T-helper 17 cell (primary cell): Measurements from ENCODE around the gene IL20. TPM values are rescaled to one million over a fixed set of nuclear protein-coding genes. Genes with fewer than 3 reads are reported as not detected.

Experiments used
- ATAC-seq: fragments of 150-1000 bp; cut with Tn5 transposase; 2 replicates; pipeline ENCODE4 v1.10.0; 2021; ENCODE audit warnings: mild to moderate bottlenecking, moderate library complexity
- DNase-seq, 3 donors: peaks; one replicate each; pipeline versions ENCODE4 v3.0.0 to v3.0.0-alpha.2; 2020 to 2021
- H3K9me3 ChIP-seq: one replicate; pipeline ENCODE4 v1.7.0; 2013; ENCODE audit warnings: low read length, mild to moderate bottlenecking; ENCODE audit not compliant: control insufficient read depth, poor library complexity, severe bottlenecking
- H3K27ac Mint-ChIP-seq: one replicate; pipeline ENCODE4 v1.8.0; 2022; ENCODE audit warnings: mild to moderate bottlenecking, moderate library complexity, mixed read lengths
- H3K27me3 Mint-ChIP-seq: one replicate; pipeline ENCODE4 v1.8.0; 2022; ENCODE audit warnings: mixed read lengths
- H3K36me3 Mint-ChIP-seq: one replicate; pipeline ENCODE4 v1.8.0; 2022; ENCODE audit warnings: low read depth, mixed read lengths
- H3K4me1 Mint-ChIP-seq: one replicate; pipeline ENCODE4 v1.8.0; 2022; ENCODE audit warnings: mild to moderate bottlenecking, mixed read lengths
- H3K4me3 Mint-ChIP-seq: one replicate; pipeline ENCODE4 v1.8.0; 2022; ENCODE audit warnings: mild to moderate bottlenecking, moderate library complexity, mixed read lengths
- total RNA-seq, 4 donors: library from RNA in 2 of 4; stranded (reverse) in 2 of 4; gene quantifications; one replicate each; pipeline ENCODE4 v1.2.3 and lab custom pipeline; 2022 to 2026

Gene IL20
- total RNA-seq (not detected), total RNA-seq (lab: John Stamatoyannopoulos, UW) (0 reads per million in 2 donors)

- H3K9me3 ChIP-seq: no peaks in the 10 kb centered on the region
- Mint-ChIP-seq H3K4me3 (no peak within 1 kb of the TSS), H3K27ac (no peak within 1 kb of the TSS), H3K27me3 (peaks cover 55% of the 10 kb centered on the region), H3K4me1 (peaks cover 5% of the 10 kb centered on the region), H3K36me3 (peaks cover 3% of the 10 kb centered on the region)
- DNase-seq (peak; percentile 66 to 88 (median 75)), ATAC-seq (peak; percentile 96)
Observed at GRCh38 chr1:206864939-206865671, at the start of gene IL20. Gene IL20 (plus strand): TSS chr1:206865623. CDS start chr1:206865853, 230 bp downstream.

GRCh38 chr1:206816390-206817287 lies 48.8 kb upstream of the IL20 start:
- peak overlapping the region; percentile 39 for H3K4me3 Mint-ChIP-seq
- ATAC-seq: peak; percentile 90

DNA sequence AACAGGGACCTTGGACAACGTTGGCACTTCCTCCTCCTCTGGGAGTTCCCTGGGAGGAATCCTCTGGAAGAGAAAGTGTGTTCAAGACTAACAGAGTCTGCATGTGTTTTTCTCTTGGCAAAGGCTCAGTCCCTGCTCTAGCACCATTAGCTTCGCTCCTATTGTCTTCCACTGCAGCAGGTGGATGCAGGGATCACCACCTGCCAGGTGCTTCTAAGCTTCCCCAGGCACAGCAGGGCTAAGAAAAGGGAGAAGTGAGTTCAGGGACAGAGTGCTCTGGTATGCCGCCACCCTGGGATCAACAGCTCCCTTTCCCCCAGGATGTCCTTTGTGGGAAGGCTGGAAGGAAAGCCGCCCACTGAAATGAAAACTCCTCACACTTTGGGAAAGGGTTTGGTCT lies 43.9 kb upstream of the IL20 start:
- no peak overlapping the region for H3K4me3 Mint-ChIP-seq
- DNase-seq (no peak), ATAC-seq (no peak)
- H3K9me3 ChIP-seq: no peaks in the 10 kb centered on the region
- peaks cover 12% of the 10 kb centered on the region for H3K27me3 Mint-ChIP-seq
- H3K4me1 Mint-ChIP-seq: peaks cover 15% of the 10 kb centered on the region
- no peak overlapping the region for H3K27ac Mint-ChIP-seq
- no peaks in the 10 kb centered on the region for H3K36me3 Mint-ChIP-seq

More at GRCh38 chr1:206816390-206817287, 48.8 kb upstream of the IL20 start:
- H3K36me3 Mint-ChIP-seq: peaks cover 2% of the 10 kb centered on the region
- H3K4me1 Mint-ChIP-seq: peaks cover 18% of the 10 kb centered on the region
- no peaks in the 10 kb centered on the region for H3K9me3 ChIP-seq
- H3K27ac Mint-ChIP-seq: peak overlapping the region; percentile 92
- no peak for DNase-seq
- H3K27me3 Mint-ChIP-seq: no peaks in the 10 kb centered on the region

- no peak overlapping the region for H3K27ac Mint-ChIP-seq
- no peaks in the 10 kb centered on the region for H3K9me3 ChIP-seq
- no peak for DNase-seq
- H3K4me3 Mint-ChIP-seq: no peak overlapping the region
- H3K27me3 Mint-ChIP-seq: peaks cover 16% of the 10 kb centered on the region
- H3K4me1 Mint-ChIP-seq: peaks cover 7% of the 10 kb centered on the region
- peaks cover 2% of the 10 kb centered on the region for H3K36me3 Mint-ChIP-seq
- ATAC-seq: no peak
Observed at GRCh38 chr1:206823727-206824126, 41.7 kb upstream of the IL20 start.

DNA sequence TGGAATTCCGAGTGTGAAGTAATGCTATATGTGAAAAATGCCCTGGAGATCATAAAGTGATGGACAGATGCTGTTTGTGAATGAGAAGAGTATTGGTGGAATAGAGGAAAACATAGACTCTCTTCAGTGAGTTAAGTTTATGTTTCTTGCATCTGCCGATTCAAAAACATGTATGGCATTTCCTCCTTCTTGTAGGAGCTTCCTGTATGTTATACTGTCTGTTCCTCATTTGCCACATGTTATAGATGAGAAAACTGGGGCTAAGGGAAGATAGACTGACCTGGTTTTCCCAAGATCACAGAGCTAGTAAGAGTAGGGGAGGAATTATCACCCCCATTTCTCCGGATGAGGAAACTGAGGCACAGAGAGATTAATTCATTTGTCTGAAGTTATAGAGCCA lies 41.1 kb upstream of the IL20 start:
- H3K27ac Mint-ChIP-seq: no peak overlapping the region
- ATAC-seq: no peak

DNA sequence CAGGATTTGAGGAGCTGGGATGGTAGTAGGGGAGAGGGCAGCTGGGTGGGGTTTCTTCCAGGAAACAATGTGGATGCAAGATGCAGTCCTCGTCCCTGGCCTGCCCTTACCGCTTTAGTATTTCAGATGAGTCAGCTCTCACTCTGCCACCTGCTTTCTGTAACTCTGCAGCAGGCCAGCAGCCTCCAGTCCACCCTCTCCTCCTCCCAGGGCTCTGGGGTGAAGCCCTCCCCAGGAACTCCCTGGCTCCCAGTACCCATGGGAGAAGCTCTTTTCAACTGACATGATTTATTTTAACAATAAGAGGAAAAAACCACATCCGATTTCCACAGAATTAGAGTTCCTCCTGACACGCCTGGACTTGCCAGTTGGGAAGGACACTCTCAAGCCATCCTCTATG lies 39.0 kb upstream of the IL20 start:
- peaks cover 4% of the 10 kb centered on the region for H3K36me3 Mint-ChIP-seq
- no peak overlapping the region for H3K27ac Mint-ChIP-seq
- no peak for DNase-seq
- peaks cover 22% of the 10 kb centered on the region for H3K27me3 Mint-ChIP-seq
- H3K4me3 Mint-ChIP-seq: no peak overlapping the region
- no peaks in the 10 kb centered on the region for H3K9me3 ChIP-seq
- ATAC-seq: no peak
- peaks cover 19% of the 10 kb centered on the region for H3K4me1 Mint-ChIP-seq

More for the DNA sequence above, 41.1 kb upstream of the IL20 start:
- DNase-seq: no peak
- peaks cover 3% of the 10 kb centered on the region for H3K36me3 Mint-ChIP-seq
- H3K9me3 ChIP-seq: no peaks in the 10 kb centered on the region
- H3K4me1 Mint-ChIP-seq: peaks cover 12% of the 10 kb centered on the region
- peaks cover 16% of the 10 kb centered on the region for H3K27me3 Mint-ChIP-seq
- no peak overlapping the region for H3K4me3 Mint-ChIP-seq

GRCh38 chr1:206828061-206828460 lies 37.4 kb upstream of the IL20 start:
- peaks cover 31% of the 10 kb centered on the region for H3K27me3 Mint-ChIP-seq
- peaks cover 25% of the 10 kb centered on the region for H3K4me1 Mint-ChIP-seq
- H3K9me3 ChIP-seq: no peaks in the 10 kb centered on the region
- ATAC-seq: no peak
- no peak overlapping the region for H3K4me3 Mint-ChIP-seq
- DNase-seq: no peak
- H3K36me3 Mint-ChIP-seq: peaks cover 4% of the 10 kb centered on the region
- H3K27ac Mint-ChIP-seq: no peak overlapping the region

DNA sequence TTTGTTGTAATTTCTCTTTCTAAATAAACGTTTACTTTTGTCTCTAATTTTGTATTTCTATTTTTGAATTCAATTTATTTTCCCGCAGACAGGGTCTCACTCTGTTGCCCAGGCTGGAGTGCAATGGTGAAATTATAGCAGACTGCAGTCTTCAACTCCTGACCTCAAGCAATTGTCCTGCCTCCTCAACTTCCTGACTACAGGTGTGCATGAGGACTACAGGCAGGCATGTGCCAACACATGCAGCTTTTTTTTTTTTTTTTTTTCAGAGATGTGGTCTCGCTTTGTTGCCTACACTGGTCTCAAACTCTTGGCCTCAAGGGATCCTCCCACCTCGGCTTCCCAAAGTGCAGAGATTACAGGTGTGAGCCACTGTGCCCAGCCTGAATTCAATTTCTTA lies 36.7 kb upstream of the IL20 start:
- Mint-ChIP-seq H3K36me3 (peaks cover 4% of the 10 kb centered on the region), H3K4me3 (no peak overlapping the region), H3K27ac (peak overlapping the region; percentile 35), H3K27me3 (peaks cover 33% of the 10 kb centered on the region), H3K4me1 (peaks cover 26% of the 10 kb centered on the region)
- ATAC-seq (no peak), DNase-seq (no peak)
- H3K9me3 ChIP-seq: no peaks in the 10 kb centered on the region

DNA sequence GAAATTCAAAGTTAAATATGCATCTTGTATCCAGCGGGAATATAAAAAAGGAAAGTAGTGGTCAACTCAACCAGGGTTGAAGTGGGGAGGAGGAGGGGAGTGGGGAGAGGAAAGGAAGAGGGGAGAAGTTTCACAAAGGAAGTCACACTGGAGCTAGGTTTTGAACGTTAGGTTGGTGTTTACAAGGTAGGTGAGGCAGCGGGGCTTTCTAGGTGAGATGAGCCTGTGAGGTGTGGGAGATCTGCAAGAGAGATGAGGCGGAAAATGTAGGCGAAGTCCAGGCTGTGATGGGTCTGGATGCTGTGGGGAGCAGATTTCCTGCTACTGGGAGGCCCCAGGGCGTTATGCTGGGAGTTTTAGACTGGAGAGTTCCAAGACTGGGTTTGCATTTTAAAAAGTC lies 36.1 kb upstream of the IL20 start:
- ATAC-seq: peak; percentile 42
- peaks cover 4% of the 10 kb centered on the region for H3K36me3 Mint-ChIP-seq
- no peaks in the 10 kb centered on the region for H3K9me3 ChIP-seq
- DNase-seq: no peak
- H3K27me3 Mint-ChIP-seq: peaks cover 34% of the 10 kb centered on the region
- no peak overlapping the region for H3K4me3 Mint-ChIP-seq
- H3K4me1 Mint-ChIP-seq: peaks cover 26% of the 10 kb centered on the region
- H3K27ac Mint-ChIP-seq: peak overlapping the region; percentile 35

DNA sequence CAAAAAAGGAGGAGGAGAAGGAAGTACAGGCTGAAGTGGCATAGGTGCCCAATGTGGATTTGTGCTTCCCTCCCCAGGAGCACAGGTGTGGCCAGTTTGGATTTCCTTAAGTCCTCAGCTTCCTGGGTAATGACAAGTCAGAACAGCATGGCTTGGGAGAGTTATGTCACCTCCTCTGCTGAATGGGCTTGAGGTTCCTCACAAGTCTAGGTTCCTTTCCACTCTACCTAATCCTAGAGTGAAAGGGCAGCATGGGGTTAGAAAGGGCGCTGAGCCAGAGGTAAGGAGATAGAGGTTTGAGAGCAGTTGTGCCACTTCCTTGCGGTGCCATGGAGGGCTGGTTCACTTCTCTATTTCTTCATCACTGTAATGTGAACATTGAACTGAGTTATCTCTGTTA lies 35.5 kb upstream of the IL20 start:
- H3K27ac Mint-ChIP-seq: peak overlapping the region; percentile 35
- no peaks in the 10 kb centered on the region for H3K9me3 ChIP-seq
- H3K36me3 Mint-ChIP-seq: peaks cover 4% of the 10 kb centered on the region
- H3K27me3 Mint-ChIP-seq: peaks cover 39% of the 10 kb centered on the region
- H3K4me1 Mint-ChIP-seq: peaks cover 24% of the 10 kb centered on the region
- DNase-seq (no peak), ATAC-seq (no peak)
- no peak overlapping the region for H3K4me3 Mint-ChIP-seq

GRCh38 chr1:206831650-206832049 lies 33.8 kb upstream of the IL20 start:
- no peak for ATAC-seq

DNA sequence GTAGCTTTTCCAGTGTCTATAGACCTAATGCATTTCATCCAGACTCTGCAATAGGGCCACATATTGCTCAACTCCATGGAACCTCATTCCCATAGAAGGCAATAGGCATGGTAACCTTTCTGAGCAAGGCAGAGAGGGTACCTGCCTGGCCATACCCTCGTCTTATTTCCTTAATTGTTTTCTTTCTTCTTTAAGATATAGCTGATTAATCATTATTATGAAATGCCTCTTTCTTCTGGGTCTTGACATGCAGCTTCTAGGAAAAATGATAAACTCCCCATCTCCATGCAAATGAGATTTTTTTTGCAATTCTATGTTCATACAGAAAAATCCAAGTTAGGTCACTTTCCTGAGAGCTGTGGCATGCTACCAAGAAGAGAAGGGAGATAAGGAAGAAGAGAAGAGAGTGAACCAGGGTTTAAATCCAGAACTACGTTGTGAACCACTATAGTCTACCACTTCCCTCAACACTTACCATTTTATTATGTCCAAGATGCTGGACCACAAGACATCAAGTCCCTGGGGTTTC lies 33.0 kb upstream of the IL20 start:
- peaks cover 21% of the 10 kb centered on the region for H3K4me1 Mint-ChIP-seq
- ATAC-seq: no peak
- peaks cover 6% of the 10 kb centered on the region for H3K36me3 Mint-ChIP-seq
- no peak for DNase-seq
- no peaks in the 10 kb centered on the region for H3K9me3 ChIP-seq
- no peak overlapping the region for H3K27ac Mint-ChIP-seq
- H3K4me3 Mint-ChIP-seq: no peak overlapping the region
- peaks cover 53% of the 10 kb centered on the region for H3K27me3 Mint-ChIP-seq

More at GRCh38 chr1:206831650-206832049, 33.8 kb upstream of the IL20 start:
- no peak for DNase-seq
- no peaks in the 10 kb centered on the region for H3K9me3 ChIP-seq
- Mint-ChIP-seq H3K4me3 (no peak overlapping the region), H3K4me1 (peaks cover 22% of the 10 kb centered on the region), H3K27me3 (peaks cover 48% of the 10 kb centered on the region), H3K27ac (no peak overlapping the region), H3K36me3 (peaks cover 3% of the 10 kb centered on the region)

DNA sequence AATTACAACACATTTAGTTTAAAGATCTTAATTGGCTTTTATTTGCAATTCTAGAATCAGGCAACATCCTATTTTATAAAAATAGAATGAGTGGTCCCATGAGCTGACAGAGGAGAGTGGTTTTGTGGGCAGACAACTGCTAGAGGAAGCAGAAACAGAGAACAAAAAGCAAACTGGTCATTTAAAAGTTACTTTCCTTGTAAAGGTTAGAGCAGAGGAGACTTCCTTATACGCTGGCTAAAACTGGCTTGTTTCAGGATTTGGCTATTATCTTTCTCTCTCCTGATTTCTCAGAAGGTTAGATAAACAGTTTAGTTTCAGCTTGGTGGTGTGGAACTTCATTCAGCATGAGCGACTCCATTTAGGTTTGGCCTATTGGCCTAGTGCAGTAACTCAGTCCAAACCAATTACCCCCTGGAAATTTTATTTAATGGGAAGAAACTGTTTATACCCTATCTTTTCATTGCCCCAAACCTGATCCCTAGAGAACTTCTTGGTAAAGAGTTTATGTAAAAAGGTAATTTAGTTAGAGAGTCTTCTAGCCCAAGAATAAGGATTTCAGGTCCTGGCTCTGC lies 32.2 kb upstream of the IL20 start:
- ATAC-seq (no peak), DNase-seq (no peak)
- Mint-ChIP-seq H3K4me3 (no peak overlapping the region), H3K27me3 (peaks cover 61% of the 10 kb centered on the region), H3K4me1 (peaks cover 21% of the 10 kb centered on the region), H3K27ac (no peak overlapping the region), H3K36me3 (peaks cover 6% of the 10 kb centered on the region)
- H3K9me3 ChIP-seq: no peaks in the 10 kb centered on the region
